ENCODE measurements around the gene ABHD12B. TPM values are rescaled to one million over a fixed set of nuclear protein-coding genes. Genes with fewer than 3 reads are reported as not detected.

Gene ABHD12B
- total and polyA plus RNA-seq, 12 donors, result not detected

DNA sequence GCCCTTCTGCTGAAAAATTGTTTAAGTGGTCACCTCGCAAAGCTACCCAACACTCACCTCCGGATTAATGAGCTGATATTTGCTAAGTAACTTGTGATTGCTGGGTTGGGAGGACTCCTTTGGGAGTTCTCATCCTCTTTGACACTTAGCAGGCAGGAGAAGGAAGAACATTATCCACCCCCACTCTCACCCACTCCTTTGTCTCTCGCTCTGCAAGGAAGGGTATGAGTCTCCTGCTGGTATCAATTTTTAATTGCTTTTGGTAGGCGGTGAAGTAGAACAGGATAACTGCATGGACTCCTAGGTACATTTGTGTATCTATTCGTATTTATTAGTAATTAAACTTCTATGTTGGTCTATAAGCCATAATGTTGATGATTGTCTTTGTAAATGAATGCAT lies 6.9 kb upstream of the ABHD12B start:
- TF ChIP-seq, protein P1, sequence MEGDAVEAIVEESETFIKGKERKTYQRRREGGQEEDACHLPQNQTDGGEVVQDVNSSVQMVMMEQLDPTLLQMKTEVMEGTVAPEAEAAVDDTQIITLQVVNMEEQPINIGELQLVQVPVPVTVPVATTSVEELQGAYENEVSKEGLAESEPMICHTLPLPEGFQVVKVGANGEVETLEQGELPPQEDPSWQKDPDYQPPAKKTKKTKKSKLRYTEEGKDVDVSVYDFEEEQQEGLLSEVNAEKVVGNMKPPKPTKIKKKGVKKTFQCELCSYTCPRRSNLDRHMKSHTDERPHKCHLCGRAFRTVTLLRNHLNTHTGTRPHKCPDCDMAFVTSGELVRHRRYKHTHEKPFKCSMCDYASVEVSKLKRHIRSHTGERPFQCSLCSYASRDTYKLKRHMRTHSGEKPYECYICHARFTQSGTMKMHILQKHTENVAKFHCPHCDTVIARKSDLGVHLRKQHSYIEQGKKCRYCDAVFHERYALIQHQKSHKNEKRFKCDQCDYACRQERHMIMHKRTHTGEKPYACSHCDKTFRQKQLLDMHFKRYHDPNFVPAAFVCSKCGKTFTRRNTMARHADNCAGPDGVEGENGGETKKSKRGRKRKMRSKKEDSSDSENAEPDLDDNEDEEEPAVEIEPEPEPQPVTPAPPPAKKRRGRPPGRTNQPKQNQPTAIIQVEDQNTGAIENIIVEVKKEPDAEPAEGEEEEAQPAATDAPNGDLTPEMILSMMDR (IDR thresholded peaks at IDR 0.05), result no peak
- WGBS, 2 donors, result 85 to 88% methylated on average over 5 of the region's 5 CpGs
- H3K4me1 ChIP-seq, result peaks cover 0 to 14% (median 0%) of the 10 kb centered on the region in 9 donors
- ATAC-seq (no peak), DNase-seq (no peak)
- peaks cover 0 to 12% (median 0%) of the 10 kb centered on the region in 7 donors for H3K27me3 ChIP-seq
- no peak overlapping the region for H3K4me3 ChIP-seq
- intact Hi-C loops (cut with DNase I), result loop anchor here in 8 of 10 donors (5.0 to 10.0 kb wide), 6 partner anchors 73 to 263 kb away; no protein-coding TSS in a partner anchor
- no peaks in the 10 kb centered on the region for H3K9me3 ChIP-seq
- no peak overlapping the region for H3K27ac ChIP-seq
- H3K36me3 ChIP-seq, result no peaks in the 10 kb centered on the region

DNA sequence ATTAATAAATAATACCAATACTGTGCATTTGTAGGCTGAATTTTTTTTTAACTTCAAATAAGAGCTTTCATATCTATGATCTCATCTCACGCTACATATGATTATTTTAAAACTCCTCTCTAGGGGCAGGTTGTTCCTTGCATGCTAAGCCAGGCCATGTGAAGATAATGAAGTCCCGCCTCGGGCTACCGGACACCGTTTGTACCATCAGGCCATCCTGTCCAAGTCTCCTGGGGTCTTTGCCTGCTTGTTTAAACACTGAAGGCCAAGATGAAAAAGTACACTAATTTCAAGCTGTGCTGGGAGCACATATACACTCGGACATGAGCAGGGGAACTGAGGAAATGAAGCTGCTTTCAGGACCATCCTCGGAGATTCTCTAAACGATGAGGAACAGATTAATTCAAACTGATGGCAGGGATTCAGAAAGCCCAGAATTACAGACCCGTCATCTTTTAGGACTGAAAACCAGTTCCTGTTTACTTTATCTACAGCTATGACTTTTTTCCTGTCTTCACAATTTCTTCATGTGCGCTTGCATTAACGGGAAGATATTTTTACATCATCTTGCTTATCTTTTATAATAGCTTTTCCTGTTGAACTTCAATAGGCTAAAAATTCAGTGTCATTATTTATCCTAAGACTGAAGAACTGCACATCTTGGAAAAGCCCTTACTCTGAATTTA lies 6.3 kb upstream of the ABHD12B start:
- ATAC-seq, result no peak
- Histone ChIP-seq H3K27ac (peak overlapping the region in 1 of 10 donors; percentile 56), H3K27me3 (peaks cover 0 to 17% (median 6%) of the 10 kb centered on the region in 7 donors), H3K4me3 (no peak overlapping the region), H3K36me3 (no peaks in the 10 kb centered on the region), H3K9me3 (no peaks in the 10 kb centered on the region), H3K4me1 (peaks cover 0 to 14% (median 0%) of the 10 kb centered on the region in 9 donors)
- DNase-seq, result no peak
- 50 to 54% methylated on average over 11 of the region's 11 CpGs for WGBS, 2 donors
- intact Hi-C loops (cut with DNase I), result loop anchor here in 5 of 10 donors (10.0 kb wide), 2 partner anchors 81 to 261 kb away; no protein-coding TSS in a partner anchor
- TF ChIP-seq, protein P1 (IDR thresholded peaks at IDR 0.05), result no peak

DNA sequence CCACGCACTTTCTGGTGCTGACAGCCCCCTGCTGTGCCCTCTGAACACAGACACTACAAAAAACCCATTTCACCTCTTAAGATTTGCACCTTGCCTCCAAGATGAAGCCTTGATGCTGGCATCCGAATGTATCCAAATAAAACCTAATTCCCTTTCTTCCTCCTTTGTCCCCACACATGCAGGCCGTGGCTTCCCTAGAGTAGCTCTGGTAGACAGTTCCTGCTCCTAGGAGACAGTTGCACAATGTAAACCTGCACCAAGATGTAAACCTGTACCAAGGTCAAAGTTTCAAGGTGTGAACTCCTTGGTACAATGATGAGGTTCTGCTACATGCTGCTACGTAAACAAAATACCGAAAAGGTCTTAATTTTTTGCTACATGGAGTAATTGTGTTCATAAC lies 625 bp upstream of the ABHD12B start:
- Histone ChIP-seq H3K4me1 (peaks cover 0 to 21% (median 0%) of the 10 kb centered on the region in 9 donors), H3K9me3 (no peaks in the 10 kb centered on the region), H3K4me3 (no peak overlapping the region), H3K36me3 (no peaks in the 10 kb centered on the region), H3K27me3 (peaks cover 9 to 48% (median 38%) of the 10 kb centered on the region in 7 donors), H3K27ac (no peak overlapping the region)
- no peak for ATAC-seq
- intact Hi-C loops (cut with DNase I), result no loop called here
- TF ChIP-seq, protein P1 (IDR thresholded peaks at IDR 0.05), result no peak
- 91 to 93% methylated on average over 5 of the region's 5 CpGs for WGBS, 2 donors
- DNase-seq, result no peak

DNA sequence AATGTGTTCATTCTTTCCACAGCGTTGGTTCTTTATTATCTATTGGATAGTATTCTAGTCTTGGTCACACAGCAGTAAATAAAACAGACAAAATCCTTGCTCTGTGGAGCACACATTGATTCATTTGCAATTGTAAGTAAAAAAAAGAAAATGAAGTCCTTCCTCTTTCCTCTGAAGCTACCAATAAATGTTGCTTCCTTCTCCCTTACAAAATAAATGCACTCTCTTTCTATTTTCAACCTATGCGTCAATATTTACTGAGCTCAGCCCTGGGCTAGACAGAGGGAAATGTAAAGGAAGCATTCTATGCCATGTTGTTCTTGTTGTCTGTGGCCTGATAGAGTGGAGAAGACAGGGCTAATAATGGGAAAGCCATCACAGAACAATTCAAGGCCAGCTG lies 2.9 kb downstream of the ABHD12B start:
- Histone ChIP-seq H3K36me3 (no peaks in the 10 kb centered on the region), H3K4me1 (peaks cover 0 to 17% (median 0%) of the 10 kb centered on the region in 9 donors), H3K27ac (no peak overlapping the region), H3K27me3 (peaks cover 9 to 52% (median 33%) of the 10 kb centered on the region in 7 donors), H3K4me3 (no peak overlapping the region), H3K9me3 (no peaks in the 10 kb centered on the region)
- TF ChIP-seq, protein P1 (IDR thresholded peaks at IDR 0.05), result no peak
- no peak for ATAC-seq
- WGBS, 2 donors, result 54 to 73% methylated on average over 2 of the region's 2 CpGs
- intact Hi-C loops (cut with DNase I), result no loop called here
- no peak for DNase-seq
